Endometrium (tissue), 2 donors: ENCODE results near the gene SIAH1.
A peak's percentile ranks its signal among the peaks of the same experiment; 100 is the strongest.
"Not testable (repeated sequence)": the region's sequence is repeated elsewhere in the genome, so short reads cannot be mapped to it uniquely, and the experiment has no call there.

Experiments used
- FAIRE-seq: peaks from 2 replicates; lab custom pipeline; 2012; peaks lifted over from hg19 to GRCh38; lab: Jason Lieb, UNC
- donor health status: control.
- donor health status: control.

SIAH1 gene

GRCh38 chr16:48393485-48394354, 8.5 kb upstream of the SIAH1 start:
- no peak for FAIRE-seq

- no peak for FAIRE-seq
Observed at GRCh38 chr16:48392407-48392806, 7.2 kb upstream of the SIAH1 start.

- FAIRE-seq = no peak
Observed at GRCh38 chr16:48386559-48387312, 1.5 kb upstream of the SIAH1 start.

- no peak for FAIRE-seq
Observed at GRCh38 chr16:48384520-48385252, 527 bp downstream of the SIAH1 start.

GRCh38 chr16:48383877-48384519, 1.2 kb downstream of the SIAH1 start:
- no peak for FAIRE-seq

GRCh38 chr16:48383009-48383876, 2.0 kb downstream of the SIAH1 start:
- peak; percentile 48 for FAIRE-seq

GRCh38 chr16:48382131-48382530, 3.1 kb downstream of the SIAH1 start:
- FAIRE-seq = no peak

- FAIRE-seq = no peak
Observed at GRCh38 chr16:48381201-48381600, 4.0 kb downstream of the SIAH1 start.

- no peak for FAIRE-seq
Observed at GRCh38 chr16:48378836-48379235, 6.4 kb downstream of the SIAH1 start.

GRCh38 chr16:48378276-48378675, 6.9 kb downstream of the SIAH1 start:
- FAIRE-seq = no peak

- not testable (repeated sequence) for FAIRE-seq
Observed at GRCh38 chr16:48377301-48377700, 7.9 kb downstream of the SIAH1 start.

- no peak for FAIRE-seq
Observed at GRCh38 chr16:48374255-48374654, 11.0 kb downstream of the SIAH1 start.

GRCh38 chr16:48373258-48374029, 11.8 kb downstream of the SIAH1 start:
- no peak for FAIRE-seq

GRCh38 chr16:48372744-48373143, 12.5 kb downstream of the SIAH1 start:
- FAIRE-seq = no peak

- FAIRE-seq = peak; percentile 12
Observed at GRCh38 chr16:48371393-48371780, 13.8 kb downstream of the SIAH1 start.

GRCh38 chr16:48370668-48371392, 14.4 kb downstream of the SIAH1 start:
- not testable (repeated sequence) for FAIRE-seq

GRCh38 chr16:48370229-48370628, 15.0 kb downstream of the SIAH1 start:
- FAIRE-seq = no peak

- no peak for FAIRE-seq
Observed at GRCh38 chr16:48369765-48370164, 15.4 kb downstream of the SIAH1 start.

- FAIRE-seq = no peak
Observed at GRCh38 chr16:48367441-48368049, 17.7 kb downstream of the SIAH1 start.
